Measurements from ENCODE around the gene SNRNP48. TPM values are rescaled to one million over a fixed set of nuclear protein-coding genes. Genes with fewer than 3 reads are reported as not detected.

SNRNP48 gene
- total and polyA plus RNA-seq, 2 of the 8 experiments (the other 6 are each of a cell fraction or from before 2014, with no cell fraction given), result 7.7 to 21.0 TPM

DNA sequence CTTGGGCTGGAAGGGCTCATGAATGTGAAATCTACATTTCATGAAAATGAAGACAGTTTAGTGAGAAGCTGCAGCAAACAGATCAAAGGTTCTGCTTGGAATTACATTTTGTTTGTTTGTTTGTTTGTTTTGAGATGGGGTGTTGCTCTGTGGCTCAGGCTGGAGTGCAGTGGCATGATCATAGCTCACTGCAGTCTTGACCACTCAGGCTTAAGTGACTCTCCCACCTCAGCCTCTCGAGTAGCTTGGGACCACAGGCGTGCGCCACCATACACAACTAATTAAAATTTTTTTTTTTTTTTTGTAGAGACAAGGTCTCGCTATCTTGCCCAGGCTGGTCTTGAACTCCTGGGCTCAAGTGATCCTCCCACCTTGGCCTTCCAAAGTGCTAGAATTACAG, 42.7 kb upstream of the SNRNP48 start (continued):
- TF ChIP-seq SUZ12 (IDR thresholded peaks at IDR 0.05; ENCODE audit: low read length) (no peak), JUND (IDR thresholded peaks at IDR 0.05; ENCODE audit: low read length) (no peak), EZH2 (IDR thresholded peaks at IDR 0.05; ENCODE audit: low read depth, low read length, severe bottlenecking) (no peak), YY1 (IDR thresholded peaks at IDR 0.05; ENCODE audit: low read depth, low read length) (no peak), TBP (IDR thresholded peaks at IDR 0.05; ENCODE audit: low read depth, low read length) (no peak)

Data from H1 (cell line).